ENCODE measurements around the gene PACRG. TPM values are rescaled to one million over a fixed set of nuclear protein-coding genes. Genes with fewer than 3 reads are reported as not detected.

Gene PACRG
- total RNA-seq, 1 donor from 2014 or later, result 1.1 TPM

GRCh38 chr6:163337958-163338357, 610.2 kb downstream of the PACRG start:
- H3K4me3 Mint-ChIP-seq (ENCODE audit: unreplicated experiment), result no peak overlapping the region
- no peaks in the 10 kb centered on the region for H3K36me3 Mint-ChIP-seq (ENCODE audit: low read depth)
- DNase-seq (ENCODE audit: low spot score), result no peak
- no peak overlapping the region for H3K27ac Mint-ChIP-seq (ENCODE audit: unreplicated experiment)
- H3K9me3 Mint-ChIP-seq (ENCODE audit: low read depth), result no peaks in the 10 kb centered on the region
- peaks cover 59% of the 10 kb centered on the region for H3K4me1 Mint-ChIP-seq (ENCODE audit: low read depth)
- no peaks in the 10 kb centered on the region for H3K27me3 Mint-ChIP-seq (ENCODE audit: low read depth)
- TF ChIP-seq, protein P1, sequence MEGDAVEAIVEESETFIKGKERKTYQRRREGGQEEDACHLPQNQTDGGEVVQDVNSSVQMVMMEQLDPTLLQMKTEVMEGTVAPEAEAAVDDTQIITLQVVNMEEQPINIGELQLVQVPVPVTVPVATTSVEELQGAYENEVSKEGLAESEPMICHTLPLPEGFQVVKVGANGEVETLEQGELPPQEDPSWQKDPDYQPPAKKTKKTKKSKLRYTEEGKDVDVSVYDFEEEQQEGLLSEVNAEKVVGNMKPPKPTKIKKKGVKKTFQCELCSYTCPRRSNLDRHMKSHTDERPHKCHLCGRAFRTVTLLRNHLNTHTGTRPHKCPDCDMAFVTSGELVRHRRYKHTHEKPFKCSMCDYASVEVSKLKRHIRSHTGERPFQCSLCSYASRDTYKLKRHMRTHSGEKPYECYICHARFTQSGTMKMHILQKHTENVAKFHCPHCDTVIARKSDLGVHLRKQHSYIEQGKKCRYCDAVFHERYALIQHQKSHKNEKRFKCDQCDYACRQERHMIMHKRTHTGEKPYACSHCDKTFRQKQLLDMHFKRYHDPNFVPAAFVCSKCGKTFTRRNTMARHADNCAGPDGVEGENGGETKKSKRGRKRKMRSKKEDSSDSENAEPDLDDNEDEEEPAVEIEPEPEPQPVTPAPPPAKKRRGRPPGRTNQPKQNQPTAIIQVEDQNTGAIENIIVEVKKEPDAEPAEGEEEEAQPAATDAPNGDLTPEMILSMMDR (IDR thresholded peaks at IDR 0.05), result no peak

DNA sequence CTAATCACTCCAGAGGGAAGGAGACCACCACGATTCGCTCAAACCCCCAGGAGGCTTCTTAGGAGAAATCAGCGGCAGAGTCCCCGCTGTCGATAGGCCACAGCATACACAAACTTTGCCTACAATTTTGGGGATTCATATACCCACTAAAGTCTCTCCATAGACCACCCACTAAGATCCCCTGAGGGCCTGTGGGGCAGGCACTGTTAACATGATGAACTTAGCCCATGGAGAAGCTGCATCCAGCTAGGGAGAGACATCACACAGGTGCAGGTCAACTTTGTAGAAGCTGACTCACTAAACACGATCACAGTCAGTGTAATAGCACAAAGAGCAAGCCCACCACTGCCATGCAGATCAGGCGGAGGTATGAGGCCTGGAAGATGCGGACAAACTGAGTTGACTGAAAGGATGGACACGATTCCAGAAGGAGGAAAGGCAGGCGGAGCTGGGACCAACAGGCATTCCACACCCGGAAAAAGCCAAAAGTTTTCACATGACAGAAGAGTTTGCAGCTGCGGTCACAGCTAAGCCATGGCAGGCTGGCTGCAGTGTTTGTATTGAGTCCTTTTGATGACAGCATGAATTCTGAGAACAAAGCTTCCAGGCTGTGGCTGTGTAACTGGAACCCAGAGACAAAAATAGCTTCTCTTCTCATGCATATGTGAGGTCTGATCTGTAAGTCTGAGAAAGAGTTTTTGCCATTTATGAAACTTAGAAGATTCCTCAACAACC, 611.1 kb downstream of the PACRG start:
- H3K4me3 Mint-ChIP-seq (ENCODE audit: unreplicated experiment), result peak overlapping the region; percentile 26
- no peak for DNase-seq (ENCODE audit: low spot score)
- TF ChIP-seq, protein P1 (IDR thresholded peaks at IDR 0.05), result no peak
- H3K9me3 Mint-ChIP-seq (ENCODE audit: low read depth), result no peaks in the 10 kb centered on the region
- H3K36me3 Mint-ChIP-seq (ENCODE audit: low read depth), result no peaks in the 10 kb centered on the region
- H3K27ac Mint-ChIP-seq (ENCODE audit: unreplicated experiment), result peak overlapping the region; percentile 91
- peaks cover 50% of the 10 kb centered on the region for H3K4me1 Mint-ChIP-seq (ENCODE audit: low read depth)
- H3K27me3 Mint-ChIP-seq (ENCODE audit: low read depth), result no peaks in the 10 kb centered on the region

DNA sequence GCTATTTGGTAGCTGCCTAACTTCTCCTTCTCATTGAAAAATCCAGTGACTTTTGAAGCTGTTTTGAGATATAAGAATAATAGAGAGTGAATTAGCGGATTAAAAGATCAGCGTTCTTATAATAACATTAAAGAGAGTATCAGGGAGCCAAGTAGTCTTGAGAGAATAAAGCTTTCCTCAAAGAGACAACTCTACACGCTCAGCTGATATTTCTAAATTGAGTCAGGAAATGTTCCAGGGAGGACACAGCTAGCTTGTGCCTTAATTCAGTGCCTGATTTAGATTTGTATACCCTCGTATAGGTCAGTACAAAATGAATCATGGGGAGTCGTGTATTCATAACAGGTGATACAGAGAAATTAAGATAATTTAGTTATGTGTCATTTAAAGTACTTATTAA, 611.7 kb downstream of the PACRG start:
- peak overlapping the region; percentile 91 for H3K27ac Mint-ChIP-seq (ENCODE audit: unreplicated experiment)

GRCh38 chr6:163340201-163340887, 612.6 kb downstream of the PACRG start:
- H3K4me1 Mint-ChIP-seq (ENCODE audit: low read depth), result peaks cover 36% of the 10 kb centered on the region
- H3K9me3 Mint-ChIP-seq (ENCODE audit: low read depth), result no peaks in the 10 kb centered on the region
- H3K36me3 Mint-ChIP-seq (ENCODE audit: low read depth), result no peaks in the 10 kb centered on the region

More for the DNA sequence above, 611.7 kb downstream of the PACRG start:
- no peak for DNase-seq (ENCODE audit: low spot score)
- no peaks in the 10 kb centered on the region for H3K9me3 Mint-ChIP-seq (ENCODE audit: low read depth)
- H3K4me1 Mint-ChIP-seq (ENCODE audit: low read depth), result peaks cover 44% of the 10 kb centered on the region
- no peaks in the 10 kb centered on the region for H3K36me3 Mint-ChIP-seq (ENCODE audit: low read depth)
- TF ChIP-seq, protein P1 (IDR thresholded peaks at IDR 0.05), result no peak
- H3K4me3 Mint-ChIP-seq (ENCODE audit: unreplicated experiment), result peak overlapping the region; percentile 26
- H3K27me3 Mint-ChIP-seq (ENCODE audit: low read depth), result no peaks in the 10 kb centered on the region

More at GRCh38 chr6:163340201-163340887, 612.6 kb downstream of the PACRG start:
- DNase-seq (ENCODE audit: low spot score), result no peak
- Mint-ChIP-seq H3K27me3 (ENCODE audit: low read depth) (no peaks in the 10 kb centered on the region), H3K4me3 (ENCODE audit: unreplicated experiment) (no peak overlapping the region), H3K27ac (ENCODE audit: unreplicated experiment) (no peak overlapping the region)
- TF ChIP-seq, protein P1 (IDR thresholded peaks at IDR 0.05), result peak; percentile 29
